Hepatocyte (in vitro differentiated cells): ENCODE data around the gene TCEAL1.

Experiments used
- CTCF ChIP-seq: fragments of 200-600 bp; sonication (generic); IDR thresholded peaks from 2 replicates; pipeline ENCODE4 v1.5.1; 2016; ENCODE audit warnings: antibody characterized with exemption, mild to moderate bottlenecking; ENCODE audit not compliant: poor library complexity
- EZH2 ChIP-seq: fragments of 200-600 bp; sonication (generic); IDR thresholded peaks from 2 replicates; pipeline ENCODE4 v1.6.1; 2016; ENCODE audit warnings: antibody characterized with exemption, mild to moderate bottlenecking, borderline replicate concordance
- EZH2phosphoT487 ChIP-seq: fragments of 200-600 bp; sonication (generic); IDR thresholded peaks from one replicate; pipeline ENCODE4 v1.6.1; 2018; ENCODE audit warnings: antibody characterized with exemption, mild to moderate bottlenecking, low read depth, moderate library complexity; ENCODE audit not compliant: unreplicated experiment, severe bottlenecking

- TF ChIP-seq CTCF (no peak), EZH2phosphoT487 (no peak), EZH2 (no peak)
Measured at GRCh38 chrX:103651151-103651773, 22.5 kb downstream of the TCEAL1 start.
